H1 (cell line): Measurements from ENCODE around the gene AMBP. TPM values are rescaled to one million over a fixed set of nuclear protein-coding genes. Genes with fewer than 3 reads are reported as not detected.

Experiments
- CTCF ChIA-PET: fragments of 300-600 bp; sonication (Branson Sonifier 250); formaldehyde crosslinking; loops from one replicate; lab custom pipeline; 2021; ENCODE audit not compliant: partially characterized antibody; lab: Charles Lee
- POLR2A ChIA-PET: fragments of 300-600 bp; sonication (Branson Sonifier 250); formaldehyde crosslinking; loops from one replicate; lab custom pipeline; 2021; ENCODE audit warnings: inconsistent platforms; ENCODE audit not compliant: partially characterized antibody; lab: Charles Lee
- DNase-seq, 2 experiments: peaks; one replicate each; pipeline versions ENCODE4 v3.0.0 to v3.0.0-alpha.2; 2010 to 2022; ENCODE audit warnings: low spot score in 2 of 2, low read depth in 1 of 2, mixed read lengths in 1 of 2
- FAIRE-seq: peaks from 2 replicates; lab custom pipeline; 2011; peaks lifted over from hg19 to GRCh38; lab: Jason Lieb, UNC
- H2AFZ ChIP-seq: 2 replicates; pipeline ENCODE4 v1.8.1; 2012; ENCODE audit warnings: low read length, inconsistent platforms
- H2AK5ac ChIP-seq: 2 replicates; pipeline ENCODE4 v1.6.1; 2013; ENCODE audit warnings: low read depth, low read length
- H2BK120ac ChIP-seq: replicated peaks from 2 replicates; pipeline ENCODE3; 2013; ENCODE audit warnings: low read depth, low read length, inconsistent platforms
- H2BK12ac ChIP-seq: 2 replicates; pipeline ENCODE4 v1.6.1; 2013; ENCODE audit warnings: low read depth, low read length
- H2BK15ac ChIP-seq: 2 replicates; pipeline ENCODE4 v1.6.1; 2013; ENCODE audit warnings: low read length
- H2BK20ac ChIP-seq: 2 replicates; pipeline ENCODE4 v1.6.1; 2013; ENCODE audit warnings: low read length
- H2BK5ac ChIP-seq: 2 replicates; pipeline ENCODE4 v1.6.1; 2013; ENCODE audit warnings: low read depth, low read length
- H3K14ac ChIP-seq: 2 replicates; pipeline ENCODE4 v1.6.1; 2013; ENCODE audit warnings: inconsistent platforms; ENCODE audit not compliant: insufficient read length
- H3K18ac ChIP-seq: 2 replicates; pipeline ENCODE4 v1.6.1; 2013; ENCODE audit warnings: low read length; ENCODE audit errors: extremely low read depth
- H3K23ac ChIP-seq: 2 replicates; pipeline ENCODE4 v1.6.1; 2013; ENCODE audit warnings: inconsistent platforms; ENCODE audit not compliant: insufficient read length
- H3K23me2 ChIP-seq: 2 replicates; pipeline ENCODE4 v1.6.1; 2013; ENCODE audit warnings: low read depth, low read length
- H3K27ac ChIP-seq: 2 replicates; pipeline ENCODE4 v1.6.1; 2011; ENCODE audit warnings: low read depth, low read length, inconsistent platforms
- H3K27me3 ChIP-seq, 4 experiments: replicated peaks in 1 of 4; 1 replicate in 1 of 4; 2 replicates in 3 of 4; pipeline versions ENCODE4 v1.6.1 to v1.8.1; 2011 to 2013; ENCODE audit warnings: low read length in 3 of 4, mild to moderate bottlenecking in 3 of 4, inconsistent platforms in 2 of 4, mixed read lengths in 2 of 4, moderate library complexity in 1 of 4; ENCODE audit not compliant: control insufficient read depth in 3 of 4, insufficient read depth in 3 of 4; ENCODE audit errors: extremely low read depth in 1 of 4
- H3K36me3 ChIP-seq, 4 experiments: 2 replicates each; pipeline versions ENCODE4 v1.6.1 to v1.8.1; 2011 to 2013; ENCODE audit warnings: mild to moderate bottlenecking in 4 of 4, low read length in 3 of 4, moderate library complexity in 2 of 4, control low read depth in 1 of 4, inconsistent platforms in 1 of 4; ENCODE audit not compliant: insufficient read depth in 4 of 4, control insufficient read depth in 2 of 4
- H3K4ac ChIP-seq: replicated peaks from 2 replicates; pipeline ENCODE3; 2013; ENCODE audit warnings: low read length, low read depth, mixed read lengths, inconsistent platforms; ENCODE audit not compliant: insufficient read length
- H3K4me1 ChIP-seq, 4 experiments: replicated peaks in 1 of 4; 1 replicate in 1 of 4; 2 replicates in 3 of 4; pipeline versions ENCODE4 v1.6.1 to v1.8.1; 2011 to 2013; ENCODE audit warnings: low read length in 3 of 4, inconsistent platforms in 2 of 4, mixed read lengths in 1 of 4; ENCODE audit not compliant: insufficient read depth in 4 of 4, control insufficient read depth in 3 of 4
- H3K4me2 ChIP-seq, 2 experiments: 2 replicates each; pipeline versions ENCODE4 v1.6.1 to v1.8.1; 2011 to 2013; ENCODE audit warnings: low read depth in 2 of 2, low read length in 2 of 2, control low read depth in 1 of 2, inconsistent platforms in 1 of 2, mild to moderate bottlenecking in 1 of 2; ENCODE audit not compliant: insufficient read depth in 1 of 2
- H3K4me3 ChIP-seq, 4 experiments: fragments of 200-600, 300-600 bp in 1 of 4; sonication (generic), shearing (Covaris generic), sonication (Bioruptor Twin) in 1 of 4; 2 replicates each; pipeline versions ENCODE4 v1.5.1 to v1.8.1; 2011 to 2016; ENCODE audit warnings: low read length in 4 of 4, low read depth in 3 of 4, control low read depth in 2 of 4, inconsistent platforms in 2 of 4, mild to moderate bottlenecking in 2 of 4, mixed read lengths in 1 of 4, moderate library complexity in 1 of 4; ENCODE audit not compliant: insufficient read depth in 2 of 4; ENCODE audit errors: extremely low read depth in 1 of 4
- H3K56ac ChIP-seq: replicated peaks from 2 replicates; pipeline ENCODE3; 2013; ENCODE audit warnings: low read depth, mild to moderate bottlenecking, mixed read lengths, low read length, inconsistent platforms; ENCODE audit not compliant: insufficient read length
- H3K79me1 ChIP-seq: 2 replicates; pipeline ENCODE4 v1.6.1; 2013; ENCODE audit warnings: low read depth, low read length, control low read depth
- H3K79me2 ChIP-seq, 2 experiments: 2 replicates each; pipeline versions ENCODE4 v1.6.1 to v1.8.1; 2012 to 2013; ENCODE audit warnings: low read length in 2 of 2, mild to moderate bottlenecking in 2 of 2, inconsistent platforms in 1 of 2; ENCODE audit not compliant: insufficient read depth in 2 of 2, control insufficient read depth in 1 of 2
- H3K9ac ChIP-seq, 4 experiments: replicated peaks in 1 of 4; 1 replicate in 1 of 4; 2 replicates in 3 of 4; pipeline versions ENCODE4 v1.6.1 to v1.8.1; 2011 to 2013; ENCODE audit warnings: low read depth in 3 of 4, low read length in 3 of 4, control low read depth in 2 of 4, mild to moderate bottlenecking in 2 of 4, moderate library complexity in 2 of 4, inconsistent platforms in 1 of 4; ENCODE audit errors: extremely low read depth in 1 of 4
- H3K9me3 ChIP-seq, 2 experiments: 2 replicates each; pipeline versions ENCODE4 v1.6.1 to v1.8.1; 2012 to 2013; ENCODE audit warnings: mild to moderate bottlenecking in 2 of 2, moderate library complexity in 2 of 2, control low read depth in 1 of 2, inconsistent platforms in 1 of 2, low read depth in 1 of 2, low read length in 1 of 2, mixed read lengths in 1 of 2; ENCODE audit not compliant: insufficient read depth in 2 of 2
- H4K20me1 ChIP-seq, 2 experiments: replicated peaks in 1 of 2; 2 replicates each; pipeline versions ENCODE3 to v1.8.1; 2011 to 2013; ENCODE audit warnings: inconsistent platforms in 2 of 2, low read length in 2 of 2, mild to moderate bottlenecking in 1 of 2; ENCODE audit not compliant: insufficient read depth in 2 of 2, control insufficient read depth in 1 of 2
- H4K5ac ChIP-seq: 2 replicates; pipeline ENCODE4 v1.6.1; 2013; ENCODE audit warnings: low read length, low read depth, mixed read lengths, inconsistent platforms; ENCODE audit not compliant: insufficient read length
- H4K8ac ChIP-seq: 2 replicates; pipeline ENCODE4 v1.8.0; 2013; ENCODE audit warnings: mild to moderate bottlenecking, moderate library complexity, low read length, inconsistent platforms; ENCODE audit not compliant: insufficient read depth; ENCODE audit errors: extremely low read depth
- H4K91ac ChIP-seq: replicated peaks from 2 replicates; pipeline ENCODE3; 2013; ENCODE audit warnings: low read length, mixed read lengths, inconsistent platforms; ENCODE audit not compliant: insufficient read length
- HDAC2 ChIP-seq, 2 experiments: fragments of 300-600 bp in 1 of 2; sonication (generic) in 1 of 2; IDR thresholded peaks; 2 replicates each; pipeline ENCODE4 v1.6.1; 2011 to 2012; ENCODE audit warnings: low read depth in 2 of 2, low read length in 2 of 2, mild to moderate bottlenecking in 2 of 2, moderate library complexity in 2 of 2, borderline replicate concordance in 1 of 2, inconsistent platforms in 1 of 2
- JUN ChIP-seq: IDR thresholded peaks from 2 replicates; pipeline ENCODE4 v1.6.1; 2011; ENCODE audit warnings: low read depth, mild to moderate bottlenecking, improper control_type of control experiment, low read length
- RAD21 ChIP-seq, 2 experiments: IDR thresholded peaks in 1 of 2; conservative IDR thresholded peaks in 1 of 2; 2 replicates each; pipeline ENCODE4 v1.6.1; 2011; ENCODE audit warnings: low read depth in 2 of 2, low read length in 2 of 2, improper control_type of control experiment in 1 of 2, inconsistent platforms in 1 of 2, mild to moderate bottlenecking in 1 of 2, moderate library complexity in 1 of 2
- RXRA ChIP-seq: IDR thresholded peaks from 2 replicates; pipeline ENCODE4 v1.6.1; 2011; ENCODE audit warnings: low read depth, mild to moderate bottlenecking, low read length, moderate library complexity; ENCODE audit not compliant: insufficient read depth
- SIX5 ChIP-seq: IDR thresholded peaks from 2 replicates; pipeline ENCODE4 v1.6.1; 2011; ENCODE audit warnings: mild to moderate bottlenecking, low read depth, low read length
- WGBS, 2 experiments: shearing (Covaris generic) in 1 of 2; methylation state at CpG; one replicate each; pipeline versions ENCODE4 v1.1.6 to v1.1.7; 2013 to 2015; ENCODE audit warnings: low lambda C conversion rate in 2 of 2, mixed read lengths in 2 of 2, inconsistent platforms in 1 of 2, low coverage in 1 of 2, missing lambda C conversion rate in 1 of 2; ENCODE audit not compliant: insufficient replicate concordance in 2 of 2, insufficient coverage in 1 of 2, insufficient read length in 1 of 2; ENCODE audit errors: extremely low coverage in 1 of 2, missing lambda C conversion rate in 1 of 2; 5-methylcytosine and 5-hydroxymethylcytosine counted together
- polyA plus RNA-seq, 7 experiments: library from polyadenylated mRNA; depleted of rRNA in 3 of 7; stranded (reverse) in 5 of 7; unstranded in 2 of 7; fragments of >200 nt in 5 of 7; fragments of 200-250 nt in 2 of 7; gene quantifications; 1 replicate in 5 of 7; 2 replicates in 1 of 7; 4 replicates in 1 of 7; pipeline versions ENCODE4 v1.2.1 to v1.2.3, GENCODE V29; 2011 to 2013; ENCODE audit warnings: missing spikeins in 2 of 7, mixed read lengths in 2 of 7
- total RNA-seq: library from RNA; stranded (reverse); fragmentation: NEBNext Ultra II Directional; extraction: Animal tissue kit (Norgen Biotek cat#: 25700); gene quantifications from 2 replicates; pipeline ENCODE4 v1.2.1, GENCODE V29; 2021
- TF ChIP-seq, protein P1 (sequence below), 3 experiments: IDR thresholded peaks; 1 replicate in 2 of 3; 2 replicates in 1 of 3; pipeline versions ENCODE4 v1.5.1 to v1.6.1; 2011; ENCODE audit warnings: low read length in 3 of 3, mild to moderate bottlenecking in 3 of 3, inconsistent platforms in 2 of 3, low read depth in 1 of 3, moderate library complexity in 1 of 3; ENCODE audit not compliant: insufficient read depth in 1 of 3; ENCODE audit errors: control extremely low read depth in 1 of 3

AMBP gene
- total and polyA plus RNA-seq, 2 of the 8 experiments (the other 6 are each of a cell fraction or from before 2014, with no cell fraction given), result 3.0 to 4.0 TPM

DNA sequence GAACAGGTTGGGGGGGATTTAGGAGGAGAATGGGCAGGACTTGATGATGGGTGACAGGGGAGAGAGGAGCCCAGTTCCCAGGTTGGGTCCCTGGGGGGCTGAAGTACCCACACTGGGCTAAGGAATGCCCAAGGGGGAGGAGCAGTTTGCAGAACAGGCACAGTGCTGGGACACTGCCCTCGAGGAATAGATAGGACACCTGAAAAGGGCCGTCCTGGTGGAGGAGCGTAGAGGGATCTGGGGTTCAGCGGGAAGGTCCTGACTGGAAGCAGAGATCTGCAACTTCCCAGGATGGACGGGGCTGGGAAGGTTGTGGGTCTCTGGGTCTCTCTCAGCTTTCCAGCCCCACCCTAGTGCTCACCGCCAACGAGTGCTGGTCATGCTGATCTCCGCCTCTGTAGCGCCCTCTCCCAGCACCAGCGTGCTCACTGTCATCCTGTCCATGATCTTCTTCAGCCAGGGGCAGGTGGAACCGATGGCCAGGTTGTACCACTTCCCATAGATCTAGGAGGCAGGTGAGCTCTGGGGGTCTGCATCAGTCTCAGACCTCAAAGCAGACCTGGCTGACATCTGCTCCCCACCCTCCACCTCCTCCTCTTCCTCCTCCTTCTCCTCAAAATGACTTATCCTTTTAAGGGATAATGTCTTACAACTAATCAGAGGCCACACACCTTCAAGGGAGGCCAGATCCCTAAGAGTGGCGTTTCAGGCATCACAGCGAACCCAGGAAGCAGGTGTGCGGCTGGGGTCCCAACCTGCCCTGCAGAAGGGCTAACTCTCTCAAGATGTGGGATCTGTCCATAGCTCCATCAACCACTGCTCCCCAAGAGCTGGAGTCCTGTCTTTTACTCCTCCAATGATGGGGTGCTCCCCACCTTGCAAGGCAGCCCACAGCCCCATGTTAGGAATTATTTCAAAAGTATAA, 1.6 kb downstream of the AMBP start:
- no peaks in the 10 kb centered on the region for H3K9me3 ChIP-seq
- no peak overlapping the region for H3K9ac ChIP-seq
- H3K4me2 ChIP-seq, result no peak overlapping the region
- peak overlapping the region; percentile 36 for H4K91ac ChIP-seq
- H3K79me2 ChIP-seq, result no peaks in the 10 kb centered on the region
- H2BK12ac ChIP-seq, result 0 out of 2 replicates have a peak overlapping the region, but pooled peaks have one; percentile 55
- no peak overlapping the region for H3K56ac ChIP-seq
- TF ChIP-seq, protein P1, sequence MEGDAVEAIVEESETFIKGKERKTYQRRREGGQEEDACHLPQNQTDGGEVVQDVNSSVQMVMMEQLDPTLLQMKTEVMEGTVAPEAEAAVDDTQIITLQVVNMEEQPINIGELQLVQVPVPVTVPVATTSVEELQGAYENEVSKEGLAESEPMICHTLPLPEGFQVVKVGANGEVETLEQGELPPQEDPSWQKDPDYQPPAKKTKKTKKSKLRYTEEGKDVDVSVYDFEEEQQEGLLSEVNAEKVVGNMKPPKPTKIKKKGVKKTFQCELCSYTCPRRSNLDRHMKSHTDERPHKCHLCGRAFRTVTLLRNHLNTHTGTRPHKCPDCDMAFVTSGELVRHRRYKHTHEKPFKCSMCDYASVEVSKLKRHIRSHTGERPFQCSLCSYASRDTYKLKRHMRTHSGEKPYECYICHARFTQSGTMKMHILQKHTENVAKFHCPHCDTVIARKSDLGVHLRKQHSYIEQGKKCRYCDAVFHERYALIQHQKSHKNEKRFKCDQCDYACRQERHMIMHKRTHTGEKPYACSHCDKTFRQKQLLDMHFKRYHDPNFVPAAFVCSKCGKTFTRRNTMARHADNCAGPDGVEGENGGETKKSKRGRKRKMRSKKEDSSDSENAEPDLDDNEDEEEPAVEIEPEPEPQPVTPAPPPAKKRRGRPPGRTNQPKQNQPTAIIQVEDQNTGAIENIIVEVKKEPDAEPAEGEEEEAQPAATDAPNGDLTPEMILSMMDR (IDR thresholded peaks at IDR 0.05; ENCODE audit: control extremely low read depth in 1 of 3, insufficient read depth in 1 of 3, low read depth in 1 of 3, low read length in 3 of 3), result peak; percentile 36 to 55 (median 46)
- TF ChIP-seq HDAC2 (IDR thresholded peaks at IDR 0.05; ENCODE audit: borderline replicate concordance in 1 of 2, low read depth in 2 of 2, low read length in 2 of 2), result no peak
- no peak for TF ChIP-seq SIX5
- no peak for TF ChIP-seq RXRA
- no peak for TF ChIP-seq JUN
- TF ChIP-seq RAD21 (IDR thresholded peaks at IDR 0.05 in 1 of 2, conservative IDR thresholded peaks at IDR 0.05 in 1 of 2; ENCODE audit: low read depth in 2 of 2, low read length in 2 of 2), result peak; percentile 15 to 32; a peak in 2 of 4 replicates
- TF ChIP-seq, all 59 proteins: peak for 2
- Histone ChIP-seq H3K4me3 (no peak overlapping the region), H3K36me3 (no peaks in the 10 kb centered on the region), H3K23ac (no peak overlapping the region), H2BK120ac (no peak overlapping the region), H4K20me1 (no peaks in the 10 kb centered on the region), H3K18ac (no peak overlapping the region), H3K4me1 (peaks cover 0 to 4% (median 3%) of the 10 kb centered on the region in 4 experiments; a peak in 4 of 7 replicates), H3K4ac (no peak overlapping the region), H2BK15ac (peak overlapping the region; percentile 2; the same call in 1 of the 2 replicates), H2BK5ac (no peak overlapping the region), H4K8ac (no peak overlapping the region), H3K27me3 (peaks cover 0 to 3% (median under 1%) of the 10 kb centered on the region in 4 experiments; a peak in 3 of 7 replicates), H3K14ac (no peak overlapping the region), H3K79me1 (no peaks in the 10 kb centered on the region), H2AK5ac (no peak overlapping the region), H2BK20ac (no peak overlapping the region), H2AFZ (no peak overlapping the region), H3K27ac (no peak overlapping the region), H3K23me2 (no peaks in the 10 kb centered on the region; the same call in 1 of the 2 replicates), H4K5ac (no peak overlapping the region)
- 84% methylated on average over 13 of the region's 14 CpGs; no CpG with 5 or more reads in 1 of the 2 experiments for WGBS, 2 experiments
- no peak for FAIRE-seq
- DNase-seq, result no peak
- ChIA-PET POLR2A (no interaction called here), CTCF (interaction anchor here (0.6 to 10.3 kb wide), 8 partner anchors 11 to 407 kb away, joined by 3 to 144 read pairs (median 3); no protein-coding TSS in a partner anchor)
